DOHH2 (cell line): ENCODE data around the gene HIC1.

Experiments
- CTCF ChIP-seq: fragments of 200-600 bp; sonication (generic); IDR thresholded peaks from one replicate; pipeline ENCODE4 v1.5.1; 2014; ENCODE audit warnings: antibody characterized with exemption, mild to moderate bottlenecking, low read depth, low read length; ENCODE audit not compliant: poor library complexity, severe bottlenecking
- EZH2phosphoT487 ChIP-seq: fragments of 200-600 bp; sonication (generic); IDR thresholded peaks from 2 replicates; pipeline ENCODE4 v1.6.1; 2017; ENCODE audit warnings: borderline replicate concordance, mild to moderate bottlenecking, antibody characterized with exemption, low read length, moderate library complexity, mixed read lengths

- TF ChIP-seq CTCF (no peak), EZH2phosphoT487 (no peak)
Observed at GRCh38 chr17:2023692-2024571, 31.0 kb upstream of the HIC1 start.
